Stimulated activated CD8-positive, alpha-beta memory T cell treated with anti-CD3 and anti-CD28 coated beads, Interleukin-4, amount 100 ng/mL, for 4 hours (primary cell): ENCODE measurements around the gene KCNQ5.
"Not testable (repeated sequence)": the region's sequence is repeated elsewhere in the genome, so short reads cannot be mapped to it uniquely, and the experiment has no call there.

Experiments
- DNase-seq, 2 donors: peaks; one replicate each; pipeline ENCODE4 v3.0.0-alpha.2; 2020; ENCODE audit warnings: low read depth in 2 of 2, low spot score in 1 of 2

KCNQ5 gene

GRCh38 chr6:72894091-72894490 is 272.2 kb downstream of the KCNQ5 start:
- no peak for DNase-seq

- DNase-seq: not testable (repeated sequence)
Observed at GRCh38 chr6:72898313-72898712, 276.4 kb downstream of the KCNQ5 start.

- no peak for DNase-seq
Observed at GRCh38 chr6:72905705-72906478, 284.0 kb downstream of the KCNQ5 start.

- no peak for DNase-seq
Observed at GRCh38 chr6:72911463-72912155, 289.7 kb downstream of the KCNQ5 start.

GRCh38 chr6:72913797-72914196 is 291.9 kb downstream of the KCNQ5 start:
- DNase-seq: no peak

GRCh38 chr6:72916298-72916697 is 294.4 kb downstream of the KCNQ5 start:
- DNase-seq: no peak

- no peak for DNase-seq
Observed at GRCh38 chr6:72916906-72917305, 295.0 kb downstream of the KCNQ5 start.

- no peak for DNase-seq
Observed at GRCh38 chr6:72922401-72922800, 300.5 kb downstream of the KCNQ5 start.

GRCh38 chr6:72925136-72925535 is 303.3 kb downstream of the KCNQ5 start:
- no peak for DNase-seq

GRCh38 chr6:72930556-72931132 is 308.8 kb downstream of the KCNQ5 start:
- no peak for DNase-seq

GRCh38 chr6:72931325-72931887 is 309.5 kb downstream of the KCNQ5 start:
- no peak for DNase-seq

GRCh38 chr6:72933233-72933632 is 311.4 kb downstream of the KCNQ5 start:
- no peak for DNase-seq

- no peak for DNase-seq
Observed at GRCh38 chr6:72936766-72937559, 315.1 kb downstream of the KCNQ5 start.

- no peak for DNase-seq
Observed at GRCh38 chr6:72938104-72938503, 316.2 kb downstream of the KCNQ5 start.

GRCh38 chr6:72939004-72939403 is 317.1 kb downstream of the KCNQ5 start:
- DNase-seq: no peak

GRCh38 chr6:72940265-72940664 is 318.4 kb downstream of the KCNQ5 start:
- DNase-seq: no peak

GRCh38 chr6:72941263-72941662 is 319.4 kb downstream of the KCNQ5 start:
- no peak for DNase-seq

- no peak for DNase-seq
Observed at GRCh38 chr6:72941751-72942150, 319.9 kb downstream of the KCNQ5 start.

- DNase-seq: no peak
Observed at GRCh38 chr6:72943699-72944098, 321.8 kb downstream of the KCNQ5 start.

GRCh38 chr6:72944660-72945059 is 322.8 kb downstream of the KCNQ5 start:
- DNase-seq: no peak

- no peak for DNase-seq
Observed at GRCh38 chr6:72946774-72947173, 324.9 kb downstream of the KCNQ5 start.
